H1 (cell line): ENCODE results near the gene EVC2. TPM values are rescaled to one million over a fixed set of nuclear protein-coding genes. Genes with fewer than 3 reads are reported as not detected.

ENCODE experiments used
- CBX8 ChIP-seq: fragments of 300-800, 300-1000 bp; sonication (generic); IDR thresholded peaks from 2 replicates; pipeline ENCODE4 v1.7.1; 2016; ENCODE audit warnings: low read depth, low read length, borderline replicate concordance
- FOSL1 ChIP-seq: IDR thresholded peaks from 2 replicates; pipeline ENCODE4 v1.6.1; 2011; ENCODE audit warnings: mild to moderate bottlenecking, low read depth, low read length, moderate library complexity; ENCODE audit not compliant: insufficient read depth
- RAD21 ChIP-seq, 2 experiments: IDR thresholded peaks in 1 of 2; conservative IDR thresholded peaks in 1 of 2; 2 replicates each; pipeline ENCODE4 v1.6.1; 2011; ENCODE audit warnings: low read depth in 2 of 2, low read length in 2 of 2, improper control_type of control experiment in 1 of 2, inconsistent platforms in 1 of 2, mild to moderate bottlenecking in 1 of 2, moderate library complexity in 1 of 2
- SIRT6 ChIP-seq: IDR thresholded peaks from one replicate; pipeline ENCODE4 v1.7.1; 2012; ENCODE audit warnings: low read length, inconsistent platforms
- SIX5 ChIP-seq: IDR thresholded peaks from 2 replicates; pipeline ENCODE4 v1.6.1; 2011; ENCODE audit warnings: mild to moderate bottlenecking, low read depth, low read length
- TEAD4 ChIP-seq: IDR thresholded peaks from 2 replicates; pipeline ENCODE4 v1.6.1; 2012; ENCODE audit warnings: low read depth, low read length, inconsistent platforms, mixed read lengths
- polyA plus RNA-seq, 7 experiments: library from polyadenylated mRNA; depleted of rRNA in 3 of 7; stranded (reverse) in 5 of 7; unstranded in 2 of 7; fragments of >200 nt in 5 of 7; fragments of 200-250 nt in 2 of 7; gene quantifications; 1 replicate in 5 of 7; 2 replicates in 1 of 7; 4 replicates in 1 of 7; pipeline versions ENCODE4 v1.2.1 to v1.2.3, GENCODE V29; 2011 to 2013; ENCODE audit warnings: missing spikeins in 2 of 7, mixed read lengths in 2 of 7
- total RNA-seq: library from RNA; stranded (reverse); fragmentation: NEBNext Ultra II Directional; extraction: Animal tissue kit (Norgen Biotek cat#: 25700); gene quantifications from 2 replicates; pipeline ENCODE4 v1.2.1, GENCODE V29; 2021
- TF ChIP-seq, protein P1 (sequence below): IDR thresholded peaks from 2 replicates; pipeline ENCODE4 v1.6.1; 2011; ENCODE audit warnings: low read length, improper control_type of control experiment

EVC2 gene
- total and polyA plus RNA-seq, 2 of the 8 experiments (the other 6 are each of a cell fraction or from before 2014, with no cell fraction given), result 0.73 to 5.9 TPM

DNA sequence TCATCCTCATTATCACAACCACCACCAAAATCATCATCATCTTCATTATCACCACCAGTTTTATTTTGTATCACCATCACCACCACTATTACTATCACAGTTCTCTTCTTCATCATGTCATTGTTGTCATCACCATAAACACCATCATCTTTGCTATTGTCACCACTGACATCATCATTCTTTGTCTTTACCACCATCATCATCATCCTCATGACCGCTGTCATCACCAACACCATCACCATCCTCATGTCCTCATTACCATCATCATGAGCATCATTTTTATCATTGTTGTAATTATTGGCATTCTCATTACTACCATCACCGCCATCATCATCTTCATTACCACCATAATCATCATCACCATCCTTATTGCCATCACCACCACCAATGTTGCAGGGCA, 34.0 kb upstream of the EVC2 start (continued):
- no peak for TF ChIP-seq CBX8
- TF ChIP-seq TEAD4, result no peak
- TF ChIP-seq FOSL1, result no peak
- no peak for TF ChIP-seq SIRT6
- no peak for TF ChIP-seq SIX5
- no peak for TF ChIP-seq RAD21 (IDR thresholded peaks at IDR 0.05 in 1 of 2, conservative IDR thresholded peaks at IDR 0.05 in 1 of 2; ENCODE audit: low read depth in 2 of 2, low read length in 2 of 2)
- TF ChIP-seq, protein P1, sequence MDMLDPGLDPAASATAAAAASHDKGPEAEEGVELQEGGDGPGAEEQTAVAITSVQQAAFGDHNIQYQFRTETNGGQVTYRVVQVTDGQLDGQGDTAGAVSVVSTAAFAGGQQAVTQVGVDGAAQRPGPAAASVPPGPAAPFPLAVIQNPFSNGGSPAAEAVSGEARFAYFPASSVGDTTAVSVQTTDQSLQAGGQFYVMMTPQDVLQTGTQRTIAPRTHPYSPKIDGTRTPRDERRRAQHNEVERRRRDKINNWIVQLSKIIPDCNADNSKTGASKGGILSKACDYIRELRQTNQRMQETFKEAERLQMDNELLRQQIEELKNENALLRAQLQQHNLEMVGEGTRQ, result no peak
- TF ChIP-seq, all 59 proteins: peak for 0
